Retina (tissue), 1 donor: Measurements from ENCODE around the gene NPR3.
A peak's percentile ranks its signal among the peaks of the same experiment; 100 is the strongest.
"Not testable (repeated sequence)": the region's sequence is repeated elsewhere in the genome, so short reads cannot be mapped to it uniquely, and the experiment has no call there.

Experiments used
- DNase-seq: peaks from one replicate; pipeline ENCODE4 v3.0.0-alpha.2; 2016

The NPR3 gene

DNA sequence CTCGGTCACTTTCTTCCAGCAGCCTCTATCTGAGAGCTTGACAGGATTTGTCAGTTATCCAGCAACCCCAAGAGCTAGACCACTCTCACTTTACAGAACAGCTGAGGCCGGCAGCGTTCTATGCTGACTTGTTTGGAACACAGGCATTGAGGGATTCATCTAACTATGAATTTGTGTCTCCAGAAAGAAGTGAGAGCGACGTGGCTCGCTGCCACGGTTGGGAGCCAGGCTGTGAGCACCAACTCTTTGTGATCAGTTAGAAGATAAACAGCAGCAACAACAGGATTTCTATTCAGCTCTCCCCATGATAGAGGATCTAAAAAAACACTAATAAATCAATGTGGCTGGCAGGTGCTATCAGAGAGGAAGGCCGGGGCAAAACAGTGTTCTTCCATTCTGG lies 58.6 kb downstream of the NPR3 start:
- DNase-seq: no peak

GRCh38 chr5:32770444-32770843 lies 59.3 kb downstream of the NPR3 start:
- DNase-seq: no peak

DNA sequence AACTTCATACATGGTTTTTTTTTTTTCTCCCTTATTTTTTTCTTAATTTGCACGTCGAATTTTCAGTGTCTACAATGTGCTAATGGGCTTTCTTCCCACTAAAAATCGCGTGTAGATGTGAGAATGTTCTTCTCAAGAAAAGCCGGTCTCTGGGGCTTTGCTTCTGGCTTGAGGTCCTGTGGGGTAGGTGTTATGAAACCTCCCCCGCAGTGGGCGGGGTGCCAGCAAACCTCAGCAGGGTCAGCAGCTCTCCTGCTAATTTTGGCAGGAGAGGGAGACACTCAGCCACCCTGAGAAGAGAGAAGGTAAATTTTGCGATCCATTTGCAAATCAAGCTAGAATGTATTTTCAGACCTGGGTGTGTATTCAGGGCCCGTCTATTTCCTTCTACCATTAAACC lies 59.9 kb downstream of the NPR3 start:
- no peak for DNase-seq

DNA sequence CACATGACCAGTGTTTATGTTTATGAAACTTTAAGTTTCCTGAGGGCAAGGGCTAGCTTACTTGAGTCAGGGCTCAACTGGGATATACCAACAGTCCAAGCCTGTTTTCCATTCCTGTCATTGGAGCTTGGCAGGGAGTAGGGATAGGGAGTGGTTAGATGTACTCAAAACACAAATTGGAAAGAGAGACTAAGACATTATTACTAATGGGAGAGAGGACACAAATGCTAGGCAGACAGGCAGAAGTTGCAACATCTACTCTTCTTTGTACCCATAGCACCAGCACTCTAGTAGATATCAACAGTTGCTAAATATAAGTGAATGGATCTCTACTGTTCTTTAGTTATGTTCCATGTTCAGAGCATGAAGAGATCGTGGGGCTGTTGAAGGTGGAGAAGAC lies 62.8 kb downstream of the NPR3 start:
- DNase-seq: no peak

DNA sequence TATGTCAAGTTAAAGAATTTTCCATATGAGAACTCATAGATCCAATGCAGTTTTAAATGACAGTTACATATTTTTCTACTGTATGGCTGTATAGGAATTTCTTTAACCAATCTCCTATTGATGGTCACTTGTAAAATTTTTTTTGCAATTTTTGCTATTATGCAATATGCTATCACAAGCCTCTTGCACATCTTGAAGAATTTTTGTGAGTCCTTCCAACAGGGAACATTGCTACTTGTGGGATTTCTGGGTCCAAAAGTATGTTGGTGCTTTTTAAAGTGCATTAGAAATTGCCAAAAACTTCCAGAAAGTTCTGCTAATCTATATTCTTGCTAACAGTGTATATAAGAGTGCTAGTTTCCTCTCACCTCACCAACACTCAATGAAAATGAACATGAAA lies 65.1 kb downstream of the NPR3 start:
- no peak for DNase-seq

- DNase-seq: no peak
Measured at GRCh38 chr5:32777222-32777621, 66.1 kb downstream of the NPR3 start.

GRCh38 chr5:32777733-32778132 lies 66.6 kb downstream of the NPR3 start:
- no peak for DNase-seq

- no peak for DNase-seq
Measured at GRCh38 chr5:32778403-32778802, 67.3 kb downstream of the NPR3 start.

DNA sequence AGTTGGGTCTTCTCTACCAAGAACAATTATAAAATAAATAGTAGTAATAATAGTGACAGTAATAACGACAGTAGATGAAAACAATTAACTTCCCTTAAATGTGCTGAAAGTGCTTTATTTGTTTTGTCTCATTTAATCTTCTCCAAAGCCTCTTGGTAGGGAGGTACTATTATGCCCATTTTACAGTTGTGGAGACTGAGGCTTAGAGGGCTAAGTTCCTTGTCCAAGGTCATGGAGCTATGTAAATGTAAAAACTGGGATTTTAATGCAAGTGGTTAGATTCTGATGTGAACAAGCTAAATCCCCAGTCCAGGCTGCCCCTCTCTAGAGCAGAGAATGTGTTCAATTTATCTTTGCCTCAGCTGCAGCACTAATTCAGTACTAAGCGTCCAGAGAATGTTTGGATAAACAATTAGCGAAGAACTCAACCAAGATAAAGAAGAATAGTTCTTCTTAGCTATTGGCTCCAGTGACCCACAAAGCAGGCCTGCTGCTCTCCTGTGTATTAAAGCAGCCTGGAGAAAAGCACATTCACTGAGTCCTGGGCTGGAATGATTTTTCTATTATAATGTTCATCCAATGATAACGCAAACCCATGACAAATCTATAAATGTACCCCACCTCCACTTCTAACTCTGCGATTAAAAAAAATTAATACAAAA lies 68.8 kb downstream of the NPR3 start:
- DNase-seq: no peak

DNA sequence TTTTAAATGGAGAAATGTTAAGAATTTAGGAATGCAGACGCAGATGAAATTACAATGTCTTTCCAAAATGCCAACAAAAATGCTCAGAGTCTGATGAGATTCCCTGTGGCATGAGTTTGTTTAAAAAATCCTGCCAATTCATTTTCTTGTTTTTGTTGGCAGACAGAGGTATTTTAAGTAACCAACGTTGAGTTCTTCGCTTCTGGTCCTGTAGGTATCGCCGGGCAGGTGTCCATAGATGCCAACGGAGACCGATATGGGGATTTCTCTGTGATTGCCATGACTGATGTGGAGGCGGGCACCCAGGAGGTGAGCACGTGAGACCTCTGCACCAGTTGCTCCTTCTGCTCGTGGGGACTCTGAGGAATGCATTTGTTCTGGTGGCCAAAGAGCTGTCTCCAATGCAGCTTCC lies 69.4 kb downstream of the NPR3 start:
- no peak for DNase-seq

GRCh38 chr5:32783661-32784060 lies 72.5 kb downstream of the NPR3 start:
- DNase-seq: no peak

DNA sequence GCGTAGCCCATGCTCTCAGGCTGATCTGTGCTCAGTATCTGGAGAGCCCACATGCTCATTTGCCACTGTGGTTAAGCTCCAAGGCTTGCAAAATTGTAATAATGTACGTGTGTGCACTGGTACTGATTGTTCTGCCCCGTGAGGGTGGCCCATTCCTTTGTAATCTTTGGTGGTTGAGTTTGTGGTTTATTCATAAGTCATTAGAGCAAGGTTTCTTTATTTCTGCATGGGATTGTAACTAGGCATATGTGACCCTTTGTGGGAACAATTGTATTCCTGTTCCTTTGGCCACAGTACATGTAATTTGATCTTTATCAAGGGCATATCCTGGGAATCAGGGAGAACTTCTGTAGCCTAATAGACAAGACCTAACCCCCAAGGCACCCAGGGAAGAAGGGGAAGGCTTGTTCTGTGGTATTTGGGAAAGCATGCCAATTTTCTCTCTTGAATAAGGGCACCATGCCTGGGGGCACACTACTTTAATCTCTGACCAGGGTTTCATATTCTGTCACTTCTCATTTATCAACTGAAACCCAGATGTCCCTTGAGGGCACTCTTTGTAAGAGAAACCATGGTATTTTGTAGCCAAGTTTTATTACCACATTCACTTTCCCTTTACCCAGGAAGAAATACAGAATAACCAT lies 74.6 kb downstream of the NPR3 start:
- DNase-seq: peak; percentile 53

- DNase-seq: no peak
Measured at GRCh38 chr5:32786311-32786710, 75.2 kb downstream of the NPR3 start.

DNA sequence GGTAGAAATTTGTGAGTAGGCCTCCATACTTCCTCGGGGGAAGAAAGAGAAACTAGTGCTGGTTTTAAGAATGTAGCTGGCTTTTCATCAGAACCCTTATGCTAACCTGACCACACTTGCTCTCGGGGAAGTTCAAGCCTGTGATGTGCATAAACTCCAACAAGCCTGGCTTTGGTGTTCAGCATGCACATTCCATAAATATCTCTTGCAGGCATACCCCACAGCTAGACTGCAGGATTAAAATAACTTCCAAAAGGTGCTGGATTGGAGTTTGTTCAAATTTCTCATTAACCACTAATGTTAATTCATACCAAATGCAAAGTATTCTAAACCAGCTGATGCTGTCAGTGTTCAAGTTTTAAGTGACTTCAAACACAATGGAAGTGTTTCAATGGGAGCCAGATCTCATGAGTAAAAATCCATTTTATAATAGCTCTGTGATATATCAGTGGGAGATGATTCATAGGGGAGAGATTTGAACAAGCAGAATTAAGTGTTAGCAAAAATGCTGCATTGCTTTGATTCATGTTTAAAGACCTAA lies 79.4 kb downstream of the NPR3 start:
- DNase-seq: no peak

DNA sequence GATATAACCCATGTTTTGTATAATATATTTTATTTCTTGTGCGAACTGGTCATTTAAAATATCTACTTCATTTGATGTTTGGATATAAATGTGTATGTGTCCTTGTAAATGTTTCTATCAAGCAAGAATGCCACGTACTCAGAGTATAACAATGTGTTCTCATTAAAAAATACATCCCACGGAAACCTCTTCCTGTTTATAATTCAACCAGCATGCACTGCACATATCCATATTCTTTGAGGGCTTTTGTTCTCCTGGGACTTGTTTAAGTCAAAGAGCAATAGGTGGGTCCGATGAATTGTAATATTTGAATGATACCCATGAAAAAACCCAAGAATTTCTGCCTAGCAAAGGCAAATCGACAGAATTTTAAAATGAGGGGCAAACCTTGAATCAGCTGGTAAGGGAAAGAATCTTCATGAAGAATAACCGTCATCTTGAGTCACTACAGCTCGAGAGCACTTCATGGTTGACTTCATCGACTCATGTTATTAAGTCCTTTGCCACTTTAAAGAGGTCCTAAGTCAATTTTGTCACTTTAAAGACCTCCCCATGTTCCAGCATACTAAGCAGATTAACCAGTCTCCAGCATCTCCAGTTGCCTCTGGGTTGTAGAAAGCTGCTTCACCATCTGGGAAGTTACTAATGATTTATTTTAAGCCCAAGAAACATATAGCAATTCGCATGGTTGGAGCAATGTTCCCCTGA lies 80.6 kb downstream of the NPR3 start:
- no peak for DNase-seq

DNA sequence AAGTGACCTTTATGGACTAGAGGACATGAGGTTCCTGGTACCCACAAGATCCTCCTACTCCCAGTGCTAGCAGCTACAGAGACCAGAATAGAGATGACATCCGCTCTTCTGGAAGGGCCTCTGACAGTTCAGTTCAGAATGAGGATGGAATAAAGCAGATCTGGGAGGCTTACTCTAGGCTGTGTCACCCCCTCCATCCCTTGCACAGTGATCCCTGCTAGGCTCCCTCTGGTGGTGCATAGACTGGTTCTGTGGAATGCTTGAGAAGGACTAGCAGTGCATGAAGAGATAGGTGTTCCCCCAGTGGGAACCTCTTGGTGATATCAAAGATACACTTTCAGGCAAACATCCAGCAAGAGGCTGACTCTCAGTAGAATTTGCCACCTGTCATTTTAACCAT lies 83.0 kb downstream of the NPR3 start:
- DNase-seq: no peak

DNA sequence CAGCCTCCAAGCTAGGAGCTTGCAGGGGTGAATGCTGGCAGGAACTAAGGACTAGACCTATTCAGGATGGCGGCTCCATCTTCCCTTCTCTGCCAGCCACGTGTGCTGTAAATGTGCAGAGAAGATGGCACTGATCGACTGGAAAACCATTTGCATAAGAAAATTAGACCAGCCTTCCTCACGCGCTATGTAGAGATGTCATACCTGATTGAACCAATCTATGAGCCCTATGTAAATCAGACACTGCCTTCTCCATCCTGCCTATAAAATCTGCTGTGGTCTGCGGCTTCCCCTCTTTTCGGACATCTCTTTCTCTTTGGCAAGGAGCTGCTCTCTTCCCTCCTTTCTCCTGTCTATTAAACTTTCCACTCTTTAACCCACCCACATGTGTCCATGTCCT lies 91.6 kb downstream of the NPR3 start:
- no peak for DNase-seq

DNA sequence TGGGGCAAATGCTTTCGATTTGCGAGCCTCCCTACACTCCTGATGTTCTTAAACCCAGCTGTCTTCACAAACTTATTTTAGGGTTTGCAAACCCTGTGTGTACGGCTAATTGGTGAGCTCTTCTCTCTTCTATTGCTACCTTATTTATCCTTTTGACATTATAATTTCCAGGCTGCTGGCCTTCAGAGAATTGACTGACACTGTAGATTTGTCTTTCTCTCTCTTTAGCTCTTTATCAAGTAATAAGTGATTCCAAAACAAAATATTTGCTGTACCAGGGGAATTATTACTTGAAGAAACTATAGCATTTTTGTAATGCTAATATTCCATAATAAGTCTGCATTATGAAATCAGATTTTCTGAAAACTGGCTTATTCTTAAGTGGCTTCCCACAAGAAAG lies 92.5 kb downstream of the NPR3 start:
- no peak for DNase-seq

DNA sequence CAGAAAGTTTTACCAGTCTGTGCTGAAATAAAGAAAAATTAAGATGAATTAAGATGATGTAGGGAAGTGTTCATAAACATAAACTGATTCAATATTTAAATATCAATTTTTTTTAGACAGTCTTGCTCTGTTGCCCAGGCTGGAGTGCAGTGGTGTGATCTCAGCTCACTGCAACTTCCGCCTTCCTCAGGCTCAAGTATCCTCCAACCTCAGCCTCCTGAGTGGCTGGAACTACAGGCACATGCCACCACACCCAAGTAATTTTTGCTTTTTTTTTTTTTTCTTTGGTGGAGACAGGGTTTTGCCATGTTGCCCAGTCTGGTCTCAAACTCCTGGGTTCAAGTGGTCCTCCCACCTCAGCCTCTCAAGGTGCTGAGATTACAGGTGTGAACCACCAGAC lies 94.3 kb downstream of the NPR3 start:
- DNase-seq: not testable (repeated sequence)

GRCh38 chr5:32805971-32806638 lies 95.0 kb downstream of the NPR3 start:
- DNase-seq: no peak

- no peak for DNase-seq
Measured at GRCh38 chr5:32808783-32809182, 97.7 kb downstream of the NPR3 start.

DNA sequence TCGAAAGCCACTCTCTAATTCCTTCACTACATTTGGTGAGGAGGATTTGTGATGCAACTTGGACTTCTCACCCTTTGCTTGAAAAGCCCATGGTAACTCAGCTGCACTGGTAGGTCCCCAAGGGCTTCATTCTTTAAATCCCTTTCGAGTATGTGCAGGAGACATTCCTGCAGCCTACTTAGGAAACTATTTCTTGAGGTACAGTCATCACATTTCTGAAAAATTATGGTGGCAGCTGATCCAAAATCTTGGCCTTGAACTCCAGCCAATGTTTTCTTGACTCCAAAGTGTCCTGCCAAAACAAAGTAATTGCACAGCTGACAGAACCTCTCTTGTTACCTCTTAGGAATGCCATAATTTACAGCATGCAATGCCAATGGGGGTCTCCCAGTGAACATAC lies 99.7 kb downstream of the NPR3 start:
- no peak for DNase-seq

DNA sequence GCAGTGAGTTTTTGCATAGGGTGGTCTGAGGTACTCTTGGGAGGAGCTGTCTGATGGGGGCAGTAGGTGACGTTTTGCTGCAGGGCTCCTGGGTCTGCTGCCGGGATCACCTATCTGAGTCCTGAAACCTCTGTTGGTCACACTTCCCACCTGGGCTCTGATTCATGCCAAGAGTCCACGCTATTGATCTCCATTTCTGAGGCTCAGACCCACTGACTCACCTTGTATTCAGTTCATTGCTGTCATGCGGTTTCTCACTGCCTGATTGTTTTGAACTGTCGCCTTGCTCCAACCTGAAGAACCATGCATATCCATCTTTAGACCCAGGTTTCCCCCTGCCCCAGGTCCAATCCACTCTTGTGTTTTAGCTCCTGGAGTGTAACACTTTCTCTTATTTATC lies 101.3 kb downstream of the NPR3 start:
- DNase-seq: no peak

DNA sequence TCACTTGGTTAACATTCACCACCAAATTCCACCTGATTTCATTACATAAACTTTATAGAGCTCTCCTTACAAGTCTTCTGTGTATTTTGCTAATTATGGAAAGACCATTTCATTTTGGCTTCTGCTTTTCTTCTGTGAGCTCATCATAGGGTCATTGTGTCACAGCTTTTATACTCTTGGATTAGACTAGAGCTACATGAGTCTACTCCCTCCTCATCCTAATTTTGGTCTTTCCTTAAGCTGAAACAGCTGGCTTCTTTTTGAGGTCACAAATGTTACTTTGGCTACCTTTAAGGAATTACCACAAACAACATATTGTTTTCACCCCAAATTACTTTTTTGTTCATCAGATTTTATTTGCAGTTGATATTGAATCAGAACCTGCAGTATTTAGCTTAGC lies 103.0 kb downstream of the NPR3 start:
- DNase-seq: no peak
